Measurements from ENCODE around the gene NAA15. TPM values are rescaled to one million over a fixed set of nuclear protein-coding genes. Genes with fewer than 3 reads are reported as not detected.
"Not testable (repeated sequence)": the region's sequence is repeated elsewhere in the genome, so short reads cannot be mapped to it uniquely, and the experiment has no call there.

NAA15 gene
- total RNA-seq, 1 donor from 2014 or later: 33.1 TPM

DNA sequence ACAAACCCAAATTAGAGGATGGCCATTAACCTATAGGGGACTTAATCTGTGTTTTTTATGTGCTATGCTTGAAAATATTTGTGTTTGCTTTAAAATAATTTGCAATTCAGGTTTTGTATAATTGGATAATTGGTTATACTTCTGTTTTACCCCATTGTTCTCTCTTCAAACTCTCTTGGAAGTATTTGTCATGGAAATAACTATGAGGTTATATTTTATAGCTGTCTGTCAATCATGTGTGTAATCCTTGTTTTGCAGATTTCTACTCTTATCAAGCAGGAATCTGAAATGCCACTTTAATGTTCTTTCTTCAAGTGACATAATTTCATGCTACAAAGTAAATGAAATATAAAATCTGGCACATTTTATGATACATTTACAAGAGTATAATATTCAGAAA, 16.3 kb downstream of the NAA15 start:
- Histone ChIP-seq H3K4me3 (no peak overlapping the region), H3K27ac (replicated peaks) (no peak overlapping the region), H3K27me3 (ENCODE audit: low read depth) (no peaks in the 10 kb centered on the region), H3K36me3 (no peaks in the 10 kb centered on the region), H3K9me3 (replicated peaks) (no peaks in the 10 kb centered on the region), H3K4me1 (peaks cover 57% of the 10 kb centered on the region)
- intact Hi-C loops (cut with micrococcal nuclease): no loop called here
- no peak for DNase-seq
- TF ChIP-seq CTCF (IDR thresholded peaks at IDR 0.05; ENCODE audit: borderline replicate concordance): no peak

DNA sequence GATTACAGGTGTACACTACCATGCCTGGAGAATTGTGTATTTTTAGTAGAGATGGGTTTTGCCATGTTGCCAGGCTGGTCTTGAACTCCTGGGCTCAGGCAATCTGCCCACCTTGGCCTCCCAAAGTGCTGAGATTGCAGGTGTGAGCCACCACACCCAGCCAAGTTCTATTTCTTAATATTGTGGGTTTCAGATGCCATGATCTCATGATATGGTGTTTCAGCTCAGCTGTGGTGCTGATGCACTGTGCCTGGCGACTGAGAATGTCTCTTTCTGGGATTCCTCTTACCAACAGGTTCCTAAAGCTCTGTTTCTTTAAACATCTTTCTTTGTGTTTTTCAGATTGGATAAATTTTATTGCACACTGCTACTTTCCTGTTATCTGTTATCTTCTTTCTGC, 18.3 kb downstream of the NAA15 start:
- TF ChIP-seq CTCF (IDR thresholded peaks at IDR 0.05; ENCODE audit: borderline replicate concordance): no peak
- intact Hi-C loops (cut with micrococcal nuclease): no loop called here
- Histone ChIP-seq H3K27me3 (ENCODE audit: low read depth) (no peaks in the 10 kb centered on the region), H3K9me3 (replicated peaks) (no peaks in the 10 kb centered on the region), H3K4me1 (peaks cover 53% of the 10 kb centered on the region), H3K36me3 (no peaks in the 10 kb centered on the region), H3K27ac (replicated peaks) (no peak overlapping the region), H3K4me3 (no peak overlapping the region)
- no peak for DNase-seq

DNA sequence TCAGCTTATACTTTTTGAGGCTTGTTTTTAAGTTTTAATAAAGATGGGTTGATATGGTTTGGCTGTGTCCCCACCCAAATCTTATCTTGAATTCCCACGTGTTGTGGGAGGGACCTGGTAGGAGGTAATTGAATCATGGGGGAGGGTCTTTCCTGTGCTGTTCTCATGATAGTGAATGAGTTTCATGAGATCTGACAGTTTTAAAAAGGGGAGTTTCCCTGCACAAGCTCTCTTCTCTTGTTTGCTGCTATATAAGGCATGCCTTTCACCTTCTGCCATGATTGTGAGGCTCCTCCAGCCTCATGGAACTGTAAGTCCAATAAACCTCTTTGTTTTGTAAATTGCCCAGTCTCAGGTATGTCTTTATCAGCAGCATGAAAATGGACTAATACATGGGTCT, 20.8 kb downstream of the NAA15 start:
- H3K4me1 ChIP-seq: peaks cover 29% of the 10 kb centered on the region
- H3K9me3 ChIP-seq (replicated peaks); H3K36me3 ChIP-seq; H3K4me3 ChIP-seq; DNase-seq; H3K27ac ChIP-seq (replicated peaks); intact Hi-C loops (cut with micrococcal nuclease); H3K27me3 ChIP-seq (ENCODE audit: low read depth): not testable (repeated sequence)

GRCh38 chr4:139322541-139322940, 21.2 kb downstream of the NAA15 start:
- H3K9me3 ChIP-seq (replicated peaks); H3K4me3 ChIP-seq; H3K27ac ChIP-seq (replicated peaks); intact Hi-C loops (cut with micrococcal nuclease); DNase-seq; H3K27me3 ChIP-seq (ENCODE audit: low read depth); H3K36me3 ChIP-seq: not testable (repeated sequence)
- peaks cover 24% of the 10 kb centered on the region for H3K4me1 ChIP-seq

DNA sequence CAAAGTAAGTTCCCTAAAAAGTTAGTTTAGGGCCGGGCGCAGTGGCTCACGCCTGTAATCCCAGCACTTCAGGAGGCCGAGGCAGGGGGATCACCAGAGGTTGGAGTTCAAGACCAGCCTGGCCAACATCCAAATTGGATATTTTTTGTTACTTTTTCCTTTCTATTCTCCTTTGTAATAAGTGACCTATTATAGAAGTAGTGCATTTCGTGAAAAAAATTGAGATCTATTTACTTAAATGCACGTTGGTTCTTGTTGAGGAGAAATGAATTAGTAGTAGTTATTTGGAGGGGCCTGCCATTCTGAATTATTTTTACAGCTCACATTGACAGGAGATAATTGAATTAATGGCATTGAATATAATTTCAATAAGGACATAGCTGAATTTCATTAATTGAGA, 23.3 kb downstream of the NAA15 start:
- Histone ChIP-seq H3K27ac (replicated peaks) (no peak overlapping the region), H3K4me1 (peaks cover 21% of the 10 kb centered on the region), H3K36me3 (peaks cover 7% of the 10 kb centered on the region), H3K27me3 (ENCODE audit: low read depth) (no peaks in the 10 kb centered on the region), H3K4me3 (no peak overlapping the region), H3K9me3 (replicated peaks) (no peaks in the 10 kb centered on the region)
- no peak for DNase-seq
- intact Hi-C loops (cut with micrococcal nuclease): no loop called here
- TF ChIP-seq CTCF (IDR thresholded peaks at IDR 0.05; ENCODE audit: borderline replicate concordance): no peak

DNA sequence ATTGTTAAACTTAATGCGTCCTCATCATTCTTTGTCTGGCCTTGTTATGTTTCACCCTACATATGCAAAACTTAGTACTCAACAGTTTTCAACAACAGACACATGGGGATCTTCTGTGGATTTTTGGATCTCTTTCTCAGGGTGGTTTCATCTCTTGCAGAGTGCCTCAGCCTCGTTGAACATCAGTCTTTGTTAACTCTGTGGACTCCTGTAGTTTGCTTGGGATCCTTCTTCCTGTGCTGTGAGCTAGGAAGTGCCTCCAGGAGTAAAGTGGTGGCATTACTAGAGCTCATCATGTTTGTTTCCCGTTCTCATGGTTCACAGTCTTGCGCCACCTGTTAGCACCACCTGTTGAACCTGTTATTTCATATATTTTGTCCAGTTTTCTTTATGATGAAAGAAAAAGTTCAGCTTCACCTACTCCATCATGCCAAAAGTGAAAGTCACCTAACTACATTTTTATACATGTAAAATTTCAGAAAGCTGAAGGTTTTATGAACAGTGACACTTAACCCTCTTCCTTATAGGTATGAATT, 28.4 kb downstream of the NAA15 start:
- H3K27me3 ChIP-seq (ENCODE audit: low read depth): no peaks in the 10 kb centered on the region
- H3K9me3 ChIP-seq (replicated peaks): no peaks in the 10 kb centered on the region
- H3K27ac ChIP-seq (replicated peaks): no peak overlapping the region
- DNase-seq: no peak
- H3K4me3 ChIP-seq: no peak overlapping the region
- no peak for TF ChIP-seq CTCF (IDR thresholded peaks at IDR 0.05; ENCODE audit: borderline replicate concordance)
- intact Hi-C loops (cut with micrococcal nuclease): no loop called here
- H3K36me3 ChIP-seq: peaks cover 13% of the 10 kb centered on the region
- no peaks in the 10 kb centered on the region for H3K4me1 ChIP-seq

DNA sequence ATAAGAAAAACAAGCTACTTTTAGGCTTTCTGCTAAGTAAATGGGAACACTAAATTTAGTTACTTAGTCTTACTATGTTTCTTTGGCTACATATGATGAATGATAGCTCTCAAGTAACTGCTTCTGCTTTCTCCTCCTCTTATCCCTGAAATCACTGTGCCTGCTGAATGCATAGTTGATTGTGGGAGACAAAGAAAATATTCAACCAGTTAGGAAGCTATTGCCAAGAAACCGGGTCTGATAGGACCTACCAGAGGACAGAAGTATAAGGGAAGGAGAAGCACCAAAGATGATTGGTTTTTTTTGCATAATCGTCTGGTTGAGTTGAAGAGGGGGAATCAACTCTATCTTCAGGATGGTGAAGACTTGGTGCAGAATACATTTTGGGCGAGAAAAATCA, 29.0 kb downstream of the NAA15 start:
- no peak for DNase-seq
- no peak for TF ChIP-seq CTCF (IDR thresholded peaks at IDR 0.05; ENCODE audit: borderline replicate concordance)
- Histone ChIP-seq H3K9me3 (replicated peaks) (no peaks in the 10 kb centered on the region), H3K4me3 (no peak overlapping the region), H3K4me1 (no peaks in the 10 kb centered on the region), H3K27ac (replicated peaks) (no peak overlapping the region), H3K27me3 (ENCODE audit: low read depth) (no peaks in the 10 kb centered on the region), H3K36me3 (peaks cover 19% of the 10 kb centered on the region)
- intact Hi-C loops (cut with micrococcal nuclease): no loop called here

Data from left ventricle myocardium inferior (tissue), 1 donor.